Parathyroid adenoma (tissue), 2 donors: Measurements from ENCODE around the gene SLC22A17.

Source experiments
- H2AFZ ChIP-seq: fragments of 300-600 bp; sonication (generic); one replicate; pipeline ENCODE4 v1.7.0; 2017; ENCODE audit warnings: antibody characterized with exemption, mild to moderate bottlenecking
- H3K27ac ChIP-seq: fragments of 300-600 bp; sonication (generic); one replicate; pipeline ENCODE4 v1.7.0; 2017
- H3K27me3 ChIP-seq: fragments of 300-600 bp; sonication (generic); one replicate; pipeline ENCODE4 v1.7.0; 2017; ENCODE audit warnings: low read length; ENCODE audit not compliant: control insufficient read depth, insufficient read depth
- H3K36me3 ChIP-seq: fragments of 300-600 bp; sonication (generic); one replicate; pipeline ENCODE4 v1.7.0; 2017; ENCODE audit warnings: low read length; ENCODE audit not compliant: control insufficient read depth, insufficient read depth
- H3K4me1 ChIP-seq: fragments of 300-600 bp; sonication (generic); one replicate; pipeline ENCODE4 v1.7.0; 2017; ENCODE audit warnings: control low read depth
- H3K4me2 ChIP-seq: fragments of 300-600 bp; sonication (generic); one replicate; pipeline ENCODE4 v1.7.0; 2017; ENCODE audit warnings: low read length
- H3K4me3 ChIP-seq: fragments of 300-600 bp; sonication (generic); one replicate; pipeline ENCODE4 v1.7.0; 2017; ENCODE audit warnings: low read depth, low read length
- H3K79me2 ChIP-seq: fragments of 300-600 bp; sonication (generic); one replicate; pipeline ENCODE4 v1.7.0; 2017; ENCODE audit warnings: control low read depth
- H3K9ac ChIP-seq: fragments of 300-600 bp; sonication (generic); one replicate; pipeline ENCODE4 v1.7.0; 2017; ENCODE audit warnings: mild to moderate bottlenecking
- H3K9me3 ChIP-seq: fragments of 300-600 bp; sonication (generic); one replicate; pipeline ENCODE4 v1.7.0; 2017; ENCODE audit warnings: low read length; ENCODE audit not compliant: control insufficient read depth
- TF ChIP-seq, protein P1 (sequence below): fragments of 300-600 bp; sonication (generic); IDR thresholded peaks from one replicate; pipeline ENCODE4 v1.7.0; 2017; ENCODE audit warnings: antibody characterized with exemption, mild to moderate bottlenecking
- donor health status: primary hyperparathyroidism.

Gene SLC22A17

DNA sequence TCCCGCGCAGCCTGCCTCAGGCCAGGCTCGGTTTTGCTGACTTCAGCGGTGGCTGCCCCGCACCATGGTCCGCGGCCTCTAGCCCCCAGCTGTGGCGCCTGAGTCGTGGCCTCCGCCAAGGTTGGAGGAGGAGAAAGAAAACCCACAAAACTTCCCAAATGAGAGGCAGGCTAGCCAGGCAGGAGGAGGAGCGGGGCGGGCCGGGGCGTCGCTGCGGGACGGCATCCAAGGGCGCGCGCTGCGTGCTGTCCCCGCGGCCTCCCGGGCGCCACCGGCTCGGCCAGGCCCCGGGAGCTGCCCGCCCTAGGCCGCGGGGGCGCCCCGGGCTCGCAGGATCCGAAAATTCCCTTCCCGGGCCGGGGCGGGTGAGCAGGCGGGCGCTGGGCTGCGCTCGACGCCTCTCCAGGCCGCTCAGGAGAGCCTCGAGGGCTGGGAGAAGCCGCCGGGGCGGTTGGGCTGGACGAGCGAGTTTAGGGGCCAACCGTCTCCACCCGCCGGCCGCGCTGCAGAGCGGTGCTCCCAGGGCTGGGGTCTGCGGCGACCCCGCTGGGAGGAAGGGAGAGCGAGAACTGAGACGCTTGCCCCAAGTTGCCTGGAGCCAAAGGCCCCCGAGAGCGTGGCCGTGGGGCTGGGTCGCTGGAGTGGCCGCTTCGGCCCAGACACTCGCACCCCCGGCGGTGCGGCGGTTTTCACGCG, 12.5 kb upstream of the SLC22A17 start, which contains the start of gene EFS:
Gene EFS (minus strand): TSS at position 137 of the 696 bp plus-strand sequence. CDS start 147 bp downstream, outside the sequence.
- TF ChIP-seq, protein P1, sequence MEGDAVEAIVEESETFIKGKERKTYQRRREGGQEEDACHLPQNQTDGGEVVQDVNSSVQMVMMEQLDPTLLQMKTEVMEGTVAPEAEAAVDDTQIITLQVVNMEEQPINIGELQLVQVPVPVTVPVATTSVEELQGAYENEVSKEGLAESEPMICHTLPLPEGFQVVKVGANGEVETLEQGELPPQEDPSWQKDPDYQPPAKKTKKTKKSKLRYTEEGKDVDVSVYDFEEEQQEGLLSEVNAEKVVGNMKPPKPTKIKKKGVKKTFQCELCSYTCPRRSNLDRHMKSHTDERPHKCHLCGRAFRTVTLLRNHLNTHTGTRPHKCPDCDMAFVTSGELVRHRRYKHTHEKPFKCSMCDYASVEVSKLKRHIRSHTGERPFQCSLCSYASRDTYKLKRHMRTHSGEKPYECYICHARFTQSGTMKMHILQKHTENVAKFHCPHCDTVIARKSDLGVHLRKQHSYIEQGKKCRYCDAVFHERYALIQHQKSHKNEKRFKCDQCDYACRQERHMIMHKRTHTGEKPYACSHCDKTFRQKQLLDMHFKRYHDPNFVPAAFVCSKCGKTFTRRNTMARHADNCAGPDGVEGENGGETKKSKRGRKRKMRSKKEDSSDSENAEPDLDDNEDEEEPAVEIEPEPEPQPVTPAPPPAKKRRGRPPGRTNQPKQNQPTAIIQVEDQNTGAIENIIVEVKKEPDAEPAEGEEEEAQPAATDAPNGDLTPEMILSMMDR, result no peak
- no peaks in the 10 kb centered on the region for H3K9me3 ChIP-seq
- H3K36me3 ChIP-seq, result no peaks in the 10 kb centered on the region
- H2AFZ ChIP-seq, result peak within 1 kb of the TSS; percentile 95
- peak within 1 kb of the TSS; percentile 11 for H3K4me3 ChIP-seq
- peak within 1 kb of the TSS; percentile 98 for H3K27ac ChIP-seq
- H3K27me3 ChIP-seq, result no peaks in the 10 kb centered on the region
- H3K79me2 ChIP-seq, result peaks cover 11% of the 10 kb centered on the region
- H3K9ac ChIP-seq, result peak within 1 kb of the TSS; percentile 93
- H3K4me1 ChIP-seq, result peaks cover 11% of the 10 kb centered on the region
- no peak within 1 kb of the TSS for H3K4me2 ChIP-seq

DNA sequence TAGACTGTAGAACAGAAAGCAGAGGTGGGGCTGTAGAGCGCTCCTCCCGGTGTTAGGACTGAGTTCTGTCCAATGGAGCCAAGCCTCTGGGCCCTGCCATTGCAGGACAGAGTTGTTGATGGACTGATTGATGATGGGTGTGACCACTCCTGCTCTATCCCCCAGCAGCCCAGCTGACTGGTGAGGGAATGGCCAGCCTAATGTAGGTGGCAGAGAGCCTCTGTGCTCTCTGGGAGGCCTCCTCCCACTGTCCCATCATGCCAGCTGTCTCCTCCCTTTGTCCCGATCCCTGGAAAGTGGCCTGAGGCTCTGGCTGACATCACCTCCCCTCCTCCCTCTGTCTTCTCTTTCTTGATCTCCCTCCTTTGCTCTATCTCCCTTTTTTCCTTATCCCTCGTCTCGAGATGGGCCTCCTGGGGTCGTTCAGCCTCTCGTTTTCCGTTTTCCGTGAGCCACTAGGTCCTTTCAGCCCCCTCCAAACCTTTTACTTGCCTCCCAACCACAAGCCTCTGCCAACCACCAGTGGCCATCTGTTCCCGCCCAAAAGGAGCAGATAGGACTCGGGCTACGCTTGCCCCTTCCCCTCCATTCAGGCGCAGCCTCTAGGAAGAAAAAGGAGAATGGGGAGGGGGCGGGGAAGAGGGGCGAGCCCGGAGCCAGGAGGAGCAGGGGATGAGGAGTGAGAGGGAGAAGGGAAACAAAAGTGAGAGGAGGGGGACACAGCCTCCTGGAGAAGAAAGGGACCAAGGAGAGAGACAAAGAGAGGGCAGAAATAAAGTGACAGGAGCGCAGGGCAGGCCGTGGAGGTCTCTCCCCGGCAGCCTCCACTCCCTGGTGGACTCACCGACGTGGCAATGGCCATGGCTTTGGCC, 11.7 kb upstream of the SLC22A17 start:
- Histone ChIP-seq H3K9ac (peak overlapping the region; percentile 88), H3K4me1 (peaks cover 11% of the 10 kb centered on the region), H3K4me3 (no peak overlapping the region), H3K4me2 (no peak overlapping the region), H3K79me2 (peaks cover 11% of the 10 kb centered on the region), H3K27ac (peak overlapping the region; percentile 98), H3K9me3 (no peaks in the 10 kb centered on the region), H2AFZ (peak overlapping the region; percentile 95), H3K27me3 (no peaks in the 10 kb centered on the region), H3K36me3 (no peaks in the 10 kb centered on the region)
- TF ChIP-seq, protein P1, result no peak

GRCh38 chr14:23362200-23362599, 9.5 kb upstream of the SLC22A17 start:
- no peak overlapping the region for H2AFZ ChIP-seq
- H3K4me3 ChIP-seq, result no peak overlapping the region
- H3K27me3 ChIP-seq, result no peaks in the 10 kb centered on the region

DNA sequence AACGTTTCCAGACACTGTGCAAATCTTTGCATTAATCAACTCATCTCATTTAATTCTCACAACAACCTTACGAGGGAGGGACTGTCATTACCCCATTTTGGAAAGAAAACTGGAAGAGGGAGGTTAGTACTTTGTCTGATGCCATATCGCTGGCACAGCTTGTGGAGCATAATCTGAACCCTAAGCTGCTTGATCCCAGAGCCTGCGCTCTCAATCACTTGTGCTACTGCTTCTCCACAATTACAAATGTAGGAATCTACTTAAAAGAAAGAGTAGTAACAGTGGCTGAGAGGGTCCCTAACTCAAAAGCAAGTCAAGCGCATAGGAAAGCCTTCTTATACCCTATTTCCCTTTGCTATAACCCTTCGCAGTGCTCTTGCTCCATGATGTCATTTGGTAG, 9.1 kb upstream of the SLC22A17 start:
- TF ChIP-seq, protein P1, result no peak
- no peaks in the 10 kb centered on the region for H3K9me3 ChIP-seq
- H2AFZ ChIP-seq, result no peak overlapping the region
- H3K4me2 ChIP-seq, result no peak overlapping the region
- H3K79me2 ChIP-seq, result peaks cover 11% of the 10 kb centered on the region
- no peak overlapping the region for H3K9ac ChIP-seq
- no peaks in the 10 kb centered on the region for H3K36me3 ChIP-seq
- no peak overlapping the region for H3K4me3 ChIP-seq
- no peaks in the 10 kb centered on the region for H3K27me3 ChIP-seq
- no peak overlapping the region for H3K27ac ChIP-seq
- H3K4me1 ChIP-seq, result peaks cover 9% of the 10 kb centered on the region

More at GRCh38 chr14:23362200-23362599, 9.5 kb upstream of the SLC22A17 start:
- Histone ChIP-seq H3K27ac (no peak overlapping the region), H3K9ac (no peak overlapping the region), H3K79me2 (peaks cover 11% of the 10 kb centered on the region), H3K4me1 (peaks cover 11% of the 10 kb centered on the region), H3K9me3 (no peaks in the 10 kb centered on the region), H3K4me2 (no peak overlapping the region), H3K36me3 (no peaks in the 10 kb centered on the region)
- TF ChIP-seq, protein P1, result peak; percentile 51
